ENCODE data around the gene TYW1.
A peak's percentile ranks its signal among the peaks of the same experiment; 100 is the strongest.
"Not testable (repeated sequence)": the region's sequence is repeated elsewhere in the genome, so short reads cannot be mapped to it uniquely, and the experiment has no call there.

Gene TYW1, protein sequence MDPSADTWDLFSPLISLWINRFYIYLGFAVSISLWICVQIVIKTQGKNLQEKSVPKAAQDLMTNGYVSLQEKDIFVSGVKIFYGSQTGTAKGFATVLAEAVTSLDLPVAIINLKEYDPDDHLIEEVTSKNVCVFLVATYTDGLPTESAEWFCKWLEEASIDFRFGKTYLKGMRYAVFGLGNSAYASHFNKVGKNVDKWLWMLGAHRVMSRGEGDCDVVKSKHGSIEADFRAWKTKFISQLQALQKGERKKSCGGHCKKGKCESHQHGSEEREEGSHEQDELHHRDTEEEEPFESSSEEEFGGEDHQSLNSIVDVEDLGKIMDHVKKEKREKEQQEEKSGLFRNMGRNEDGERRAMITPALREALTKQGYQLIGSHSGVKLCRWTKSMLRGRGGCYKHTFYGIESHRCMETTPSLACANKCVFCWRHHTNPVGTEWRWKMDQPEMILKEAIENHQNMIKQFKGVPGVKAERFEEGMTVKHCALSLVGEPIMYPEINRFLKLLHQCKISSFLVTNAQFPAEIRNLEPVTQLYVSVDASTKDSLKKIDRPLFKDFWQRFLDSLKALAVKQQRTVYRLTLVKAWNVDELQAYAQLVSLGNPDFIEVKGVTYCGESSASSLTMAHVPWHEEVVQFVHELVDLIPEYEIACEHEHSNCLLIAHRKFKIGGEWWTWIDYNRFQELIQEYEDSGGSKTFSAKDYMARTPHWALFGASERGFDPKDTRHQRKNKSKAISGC

DNA sequence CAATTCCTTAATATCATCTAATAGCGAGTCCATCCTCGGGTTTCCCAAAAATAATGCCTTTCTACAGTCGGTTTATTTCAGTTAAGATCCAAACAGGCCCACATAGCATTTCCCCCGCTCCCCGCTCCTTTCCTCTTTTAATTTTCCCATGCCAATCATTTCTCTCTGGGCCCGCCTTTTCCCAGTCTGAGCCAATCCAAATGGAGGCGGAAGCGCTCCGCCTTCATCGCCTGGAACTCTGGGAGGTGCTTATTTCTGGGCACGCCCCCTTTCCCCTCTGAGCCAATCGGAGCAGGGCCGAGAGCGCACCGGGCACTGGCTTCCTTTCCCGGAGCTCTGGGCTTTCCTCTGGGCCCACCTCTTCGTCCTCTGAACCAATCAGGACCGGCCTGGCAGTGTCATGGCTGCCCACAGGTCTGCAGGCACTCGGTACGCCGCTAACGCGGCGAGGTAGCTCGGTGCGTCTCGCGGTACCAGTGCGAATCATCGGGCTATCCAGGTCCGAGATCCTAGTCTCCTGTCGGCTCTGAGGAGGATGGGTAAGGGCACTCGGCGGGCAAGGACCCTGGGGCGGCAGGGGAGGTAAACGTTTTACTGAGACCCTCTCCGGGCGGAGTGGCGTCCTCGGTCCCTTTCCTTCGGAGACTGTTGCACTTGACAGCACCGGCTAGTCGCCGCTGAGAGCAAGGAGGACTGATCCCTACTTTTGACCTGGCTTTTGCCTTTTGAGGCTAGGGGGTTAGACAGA is at the start of gene TYW1:
Gene TYW1, plus strand, starts transcription at position 390 of the 748 bp plus-strand sequence. Its CDS starts 146 bp downstream, at position 536.
- peak; percentile 99 for DNase-seq

DNA sequence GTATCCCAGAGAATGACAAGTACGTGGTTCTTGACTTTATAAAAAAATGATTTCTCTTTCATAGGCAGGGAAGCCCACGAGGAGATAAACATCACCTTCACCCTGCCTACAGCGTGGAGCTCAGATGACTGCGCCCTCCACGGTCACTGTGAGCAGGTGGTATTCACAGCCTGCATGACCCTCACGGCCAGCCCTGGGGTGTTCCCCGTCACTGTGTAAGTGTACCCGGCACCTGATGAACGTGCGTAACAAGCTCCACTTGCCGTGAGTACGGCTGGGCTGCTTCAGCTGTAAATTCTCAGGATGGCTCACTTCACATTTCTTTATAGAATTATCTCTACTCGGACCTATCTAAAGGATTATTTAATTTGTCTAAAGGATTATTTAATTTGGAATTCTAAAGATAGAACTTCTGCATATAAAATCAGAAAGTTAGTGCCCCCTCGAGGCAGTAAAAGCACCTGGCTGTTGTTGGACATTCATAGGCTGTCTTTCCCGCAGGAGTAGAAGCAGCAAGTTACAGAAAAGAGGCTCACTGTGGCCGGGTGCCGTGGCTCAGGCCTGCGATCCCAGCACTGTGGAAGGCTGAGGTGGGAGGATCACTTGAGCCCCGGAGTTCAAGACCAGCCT is 48.0 kb upstream of the TYW1 start:
- DNase-seq = no peak

DNA sequence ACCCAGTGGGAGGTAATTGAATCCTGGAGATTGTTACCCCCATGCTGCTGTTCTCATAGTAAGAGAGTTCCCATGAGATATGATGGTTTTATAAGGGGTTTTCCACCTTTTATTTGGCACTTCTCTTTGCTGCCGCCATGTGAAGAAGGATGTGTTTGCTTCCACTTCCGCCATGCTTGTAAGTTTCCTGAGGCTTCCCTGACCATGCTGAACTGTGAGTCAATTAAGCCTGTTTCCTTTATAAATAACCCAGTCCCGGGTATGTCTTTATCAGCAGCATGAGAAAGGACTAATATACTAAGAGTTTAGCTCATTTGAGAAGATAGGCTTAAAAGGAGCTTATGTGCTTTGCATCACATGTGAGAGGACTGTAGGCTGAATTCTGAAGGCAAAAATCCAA is 46.3 kb upstream of the TYW1 start:
- no peak for DNase-seq

DNA sequence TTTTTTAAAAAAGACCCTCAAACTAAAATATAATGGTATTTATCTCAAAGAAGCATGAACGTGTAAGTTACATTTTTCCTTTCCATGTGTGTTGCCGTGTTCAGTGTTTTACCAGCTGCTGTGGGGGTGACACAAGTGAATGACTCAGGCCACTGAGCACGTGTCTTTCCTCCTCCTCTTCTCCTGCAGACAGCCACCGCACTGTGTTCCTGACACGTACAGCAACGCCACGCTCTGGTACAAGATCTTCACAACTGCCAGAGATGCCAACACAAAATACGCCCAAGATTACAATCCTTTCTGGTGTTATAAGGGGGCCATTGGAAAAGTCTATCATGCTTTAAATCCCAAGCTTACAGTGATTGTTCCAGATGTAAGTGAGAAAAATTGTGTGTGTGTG is 45.9 kb upstream of the TYW1 start:
- no peak for DNase-seq

DNA sequence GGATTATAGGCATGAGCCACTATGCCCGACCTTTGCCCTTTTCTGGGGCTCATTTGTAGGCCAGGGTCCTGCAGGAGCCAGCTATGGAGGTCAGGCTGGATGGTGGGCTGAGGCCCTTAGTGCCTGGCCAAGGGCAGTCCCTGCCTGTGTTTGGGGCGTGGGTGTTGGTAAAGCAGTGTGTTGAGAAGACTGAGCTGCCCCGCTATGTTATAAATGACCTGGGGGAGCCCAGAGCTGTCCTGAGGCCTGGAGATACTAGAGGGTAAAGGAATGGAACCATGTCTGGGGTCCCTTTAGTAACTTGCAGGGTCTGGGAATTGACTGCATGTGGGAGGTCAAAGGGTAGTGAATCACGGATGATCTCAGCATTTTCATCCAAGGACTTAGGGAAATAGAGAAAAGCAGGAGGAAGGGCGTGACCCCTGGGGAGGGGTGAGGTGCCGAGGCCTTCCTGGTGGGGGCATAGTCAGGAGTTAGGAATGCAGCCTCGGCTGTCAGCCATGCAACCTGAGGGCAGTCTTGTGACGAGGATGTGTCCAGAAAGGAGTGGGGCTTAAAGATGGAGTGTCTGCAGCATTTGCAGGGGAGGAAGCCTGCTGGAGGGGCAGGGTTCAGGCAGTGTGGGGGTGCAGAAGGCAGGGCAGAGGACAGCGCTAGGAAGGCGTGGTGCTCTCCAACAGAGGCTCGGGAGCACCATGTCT is 44.1 kb upstream of the TYW1 start:
- DNase-seq = no peak

DNA sequence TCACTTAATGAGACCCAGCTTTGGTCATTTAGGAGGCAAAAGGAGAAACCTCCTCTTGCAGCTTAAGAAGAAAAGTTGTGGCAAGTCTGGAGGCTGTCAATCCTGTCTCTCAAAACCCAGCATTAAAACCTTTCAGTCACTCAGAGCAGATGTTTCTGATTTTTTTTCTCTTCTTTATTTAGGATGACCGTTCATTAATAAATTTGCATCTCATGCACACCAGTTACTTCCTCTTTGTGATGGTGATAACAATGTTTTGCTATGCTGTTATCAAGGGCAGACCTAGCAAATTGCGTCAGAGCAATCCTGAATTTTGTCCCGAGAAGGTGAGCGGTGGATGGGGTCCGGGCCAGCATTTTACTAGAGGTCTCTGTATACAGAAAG is 43.6 kb upstream of the TYW1 start:
- DNase-seq = no peak

DNA sequence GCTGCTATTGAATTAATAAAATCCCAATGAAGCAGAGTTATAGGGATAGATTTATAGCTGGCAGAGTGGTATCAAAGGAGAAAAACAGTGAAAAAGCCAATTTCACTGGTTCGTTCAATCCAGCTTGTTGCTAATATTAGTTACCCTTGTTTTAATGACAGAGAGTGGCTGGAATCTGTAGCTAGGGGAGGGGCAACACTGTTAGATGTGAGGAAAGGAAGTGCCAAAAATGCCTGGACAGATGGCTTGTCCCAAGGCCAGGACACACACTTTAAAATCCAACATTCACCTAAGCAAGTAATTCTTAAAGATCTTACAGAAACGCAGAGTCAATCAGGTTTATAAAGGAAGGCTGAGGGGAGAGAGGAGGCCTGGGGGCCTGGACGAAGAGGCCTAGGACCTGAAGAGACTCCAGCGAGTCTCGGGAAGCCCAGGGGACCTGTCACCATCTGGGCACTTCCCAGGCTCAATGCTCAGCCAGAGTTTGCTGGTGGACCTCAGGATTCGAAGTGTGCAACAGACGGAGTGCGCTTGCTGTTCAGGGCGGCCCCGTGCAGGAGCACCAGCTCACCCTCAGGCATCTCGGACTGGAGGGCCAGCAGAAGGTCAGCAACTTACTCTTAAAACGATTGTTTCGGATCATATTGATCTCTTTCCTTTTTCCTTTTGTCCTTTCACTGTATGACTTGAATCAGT is 38.9 kb upstream of the TYW1 start:
- no peak for DNase-seq

DNA sequence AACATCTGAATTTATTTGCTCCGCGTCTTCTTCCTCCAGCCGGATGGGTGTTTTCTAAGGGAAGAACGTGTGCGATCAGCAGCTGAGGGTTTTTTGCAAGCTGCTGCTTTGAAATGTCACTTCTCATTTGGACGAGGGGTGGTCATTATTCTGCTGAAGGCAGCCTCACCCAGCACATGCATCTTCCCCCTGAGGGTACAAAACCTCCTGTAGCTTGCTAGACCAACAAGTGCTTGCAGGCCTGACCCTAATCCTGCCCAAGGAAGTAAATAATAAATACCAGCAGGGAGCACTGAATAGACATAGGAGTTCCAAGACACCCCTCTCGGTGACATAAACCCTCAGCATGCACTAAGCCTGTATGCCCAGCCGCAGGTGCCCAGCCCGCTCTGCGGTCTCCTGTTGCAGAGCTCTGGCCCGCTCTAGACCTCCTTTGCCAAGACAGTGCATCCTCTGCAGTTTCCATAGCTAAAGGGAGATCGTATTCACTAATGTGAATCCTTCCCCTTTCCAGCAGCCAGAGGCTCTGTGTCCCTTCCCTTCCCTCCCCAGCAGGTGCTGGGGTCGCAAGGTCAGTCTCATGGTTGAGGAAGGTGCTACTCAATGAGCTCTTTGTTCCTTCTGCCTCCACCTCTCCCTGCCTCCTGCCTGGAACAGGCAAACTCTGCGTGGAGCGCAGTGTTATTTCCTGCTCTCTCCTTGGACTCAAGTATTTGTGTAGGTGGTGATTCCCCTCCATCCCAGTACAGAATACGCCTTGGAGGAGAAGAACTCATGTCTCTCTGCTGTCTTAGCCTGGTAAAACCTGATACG is 37.9 kb upstream of the TYW1 start:
- no peak for DNase-seq

DNA sequence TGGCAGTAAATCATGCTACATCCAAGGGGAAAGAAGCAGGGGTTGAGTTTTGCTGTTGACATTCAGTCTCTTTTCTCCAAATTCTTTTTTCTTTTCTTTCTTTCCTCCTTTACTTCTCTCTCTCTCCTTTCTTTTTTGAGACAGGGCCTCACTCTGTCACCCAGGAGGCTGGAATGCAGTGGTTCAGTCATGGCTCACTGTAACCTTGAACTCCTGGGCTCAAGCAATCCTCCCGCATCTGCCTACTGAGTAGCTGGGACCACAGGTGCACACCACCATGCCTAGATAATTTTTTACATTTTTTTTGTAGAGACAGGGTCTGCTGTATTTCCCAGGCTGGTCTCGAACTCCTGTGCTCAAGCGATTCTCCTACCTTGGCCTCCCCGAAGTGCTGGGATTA is 36.4 kb upstream of the TYW1 start:
- no peak for DNase-seq

DNA sequence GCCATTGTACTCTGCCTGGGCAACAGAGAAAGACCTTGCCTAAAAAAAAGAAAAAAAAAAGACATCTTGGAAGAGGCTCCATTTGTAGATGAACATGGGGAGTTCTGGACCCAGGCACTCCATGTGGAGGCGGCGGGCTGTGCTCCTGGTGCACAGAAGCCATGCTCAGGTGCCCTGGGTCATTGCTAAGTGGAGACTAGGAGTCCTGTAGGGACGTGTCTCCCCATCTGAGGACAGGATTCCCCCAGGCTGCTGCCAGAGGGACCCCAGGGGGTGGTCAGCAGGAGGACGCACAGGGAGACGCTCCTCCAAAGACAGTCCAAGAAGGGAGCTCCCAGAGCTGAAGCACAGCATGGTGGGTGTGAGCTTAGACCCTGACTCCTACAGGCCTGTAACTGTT is 35.5 kb upstream of the TYW1 start:
- no peak for DNase-seq

DNA sequence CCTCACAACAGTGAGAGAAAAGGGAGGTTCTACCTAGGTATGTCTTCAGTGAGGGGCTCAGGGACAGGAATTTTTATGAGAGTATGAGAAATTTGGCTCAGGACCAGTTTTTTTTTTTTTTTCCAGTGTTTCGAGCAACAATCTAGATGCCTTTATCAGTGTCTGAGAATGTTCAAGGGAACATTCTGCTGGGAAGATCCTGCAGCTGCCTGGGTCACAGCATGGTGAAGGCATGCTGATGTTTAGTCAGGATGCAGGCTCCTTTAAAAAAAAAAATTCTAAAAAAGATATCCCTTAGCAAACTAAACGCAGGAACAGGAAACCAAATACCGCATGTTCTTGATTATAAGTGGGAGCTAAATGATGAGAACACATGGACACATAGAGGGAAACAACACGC is 32.2 kb upstream of the TYW1 start:
- no peak for DNase-seq

DNA sequence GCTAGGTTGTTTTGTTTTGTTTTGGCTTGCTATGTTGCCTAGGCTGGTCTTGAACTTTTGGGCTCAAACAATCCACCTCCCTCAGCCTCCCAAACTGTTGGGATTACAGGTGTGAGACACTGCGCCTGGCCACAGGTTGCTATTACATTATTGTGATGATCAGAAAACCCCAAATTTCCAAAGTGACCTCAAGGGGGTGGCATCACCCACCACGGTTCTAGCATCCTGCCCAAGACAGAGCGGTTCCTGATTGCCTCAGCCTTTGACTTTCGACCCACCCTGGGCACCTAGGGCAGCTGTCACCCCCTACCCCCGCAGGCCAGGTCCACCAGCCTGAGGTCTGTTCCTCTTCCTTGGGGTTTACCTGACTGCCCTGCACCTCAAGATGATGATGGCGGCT is 29.6 kb upstream of the TYW1 start:
- no peak for DNase-seq

DNA sequence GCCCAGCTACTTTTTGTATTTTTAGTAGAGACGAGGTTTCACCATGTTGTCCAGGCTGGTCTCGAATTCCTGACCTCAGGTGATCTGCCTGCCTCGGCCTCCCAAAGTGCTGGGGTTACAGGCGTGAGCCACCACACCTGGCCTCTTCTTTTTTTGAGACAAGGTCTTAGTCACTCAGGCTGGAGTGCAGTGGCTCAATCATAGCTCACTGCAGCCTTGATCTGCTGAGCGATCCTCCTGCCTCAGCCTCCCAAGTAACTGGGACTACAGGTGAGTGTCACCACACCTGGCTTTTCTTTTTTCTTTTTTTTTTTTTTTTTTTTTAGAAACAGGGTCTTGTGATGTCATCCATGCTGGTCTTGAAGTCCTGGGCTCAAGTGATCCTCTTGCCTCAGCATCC is 27.6 kb upstream of the TYW1 start:
- not testable (repeated sequence) for DNase-seq

DNA sequence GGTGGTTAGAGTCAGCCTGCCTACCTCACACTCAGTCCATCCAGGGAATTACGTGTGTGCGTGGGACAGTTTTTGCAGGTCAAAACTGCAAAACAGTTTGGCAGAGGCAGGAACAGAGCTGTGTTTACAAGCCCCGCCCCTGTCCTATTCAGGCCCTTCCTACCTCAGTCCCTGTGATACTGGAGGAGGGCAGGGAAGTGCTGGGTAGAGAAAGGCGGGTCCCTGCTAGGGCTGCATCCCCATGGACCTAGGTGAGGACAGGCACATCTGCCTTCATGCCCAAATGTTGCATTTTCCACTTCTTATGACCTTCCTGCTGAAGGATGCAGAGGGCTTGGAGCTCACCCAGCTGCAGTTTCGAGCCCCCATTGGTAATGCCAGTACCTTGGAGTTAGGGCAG is 26.3 kb upstream of the TYW1 start:
- no peak for DNase-seq

DNA sequence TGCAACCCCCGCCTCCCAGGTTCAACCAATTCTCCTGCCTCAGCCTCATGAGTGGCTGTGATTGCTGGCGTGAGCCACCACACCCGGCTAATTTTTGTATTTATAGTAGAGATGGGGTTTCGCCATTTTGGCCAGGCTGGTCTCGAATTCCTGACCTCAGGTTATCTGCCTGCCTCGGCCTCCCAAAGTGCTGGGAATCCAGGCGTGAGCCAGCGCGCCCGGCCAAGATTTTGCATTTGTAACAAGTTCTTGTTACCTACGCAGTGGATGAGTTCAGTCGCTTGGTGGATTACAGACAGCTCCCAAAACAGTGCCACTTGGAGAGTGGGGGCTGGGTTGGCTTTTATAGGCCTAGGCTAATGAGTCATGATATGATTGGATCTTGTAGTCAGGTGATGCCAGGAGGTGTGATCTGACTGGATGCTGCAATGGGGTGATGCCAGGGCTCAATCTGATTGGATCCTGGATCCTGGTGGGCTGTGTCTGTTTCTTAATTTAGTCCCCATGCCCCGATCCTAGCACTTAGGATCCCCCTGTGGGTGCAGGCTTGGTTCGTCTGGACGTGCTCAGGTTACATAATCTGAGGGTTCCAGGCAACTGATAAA is 21.5 kb upstream of the TYW1 start:
- DNase-seq = no peak

DNA sequence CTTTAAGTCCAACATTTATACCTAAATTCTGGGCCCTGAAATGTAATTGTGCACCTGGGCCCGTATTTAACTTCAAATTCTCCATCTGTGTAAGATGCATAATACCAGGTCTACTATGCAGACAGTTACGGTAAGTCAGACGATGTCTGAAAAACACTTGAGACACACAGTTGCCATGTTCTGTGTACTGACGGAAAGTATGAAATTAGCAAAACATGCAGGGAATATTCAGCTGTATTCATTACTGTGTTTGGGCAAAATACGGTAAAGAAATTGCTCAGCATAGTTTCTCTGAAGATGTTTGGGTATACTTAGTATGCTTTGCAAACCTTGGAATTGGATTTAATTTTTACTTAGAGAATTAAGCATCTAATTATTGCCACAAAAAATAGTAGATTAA is 18.3 kb upstream of the TYW1 start:
- not testable (repeated sequence) for DNase-seq

DNA sequence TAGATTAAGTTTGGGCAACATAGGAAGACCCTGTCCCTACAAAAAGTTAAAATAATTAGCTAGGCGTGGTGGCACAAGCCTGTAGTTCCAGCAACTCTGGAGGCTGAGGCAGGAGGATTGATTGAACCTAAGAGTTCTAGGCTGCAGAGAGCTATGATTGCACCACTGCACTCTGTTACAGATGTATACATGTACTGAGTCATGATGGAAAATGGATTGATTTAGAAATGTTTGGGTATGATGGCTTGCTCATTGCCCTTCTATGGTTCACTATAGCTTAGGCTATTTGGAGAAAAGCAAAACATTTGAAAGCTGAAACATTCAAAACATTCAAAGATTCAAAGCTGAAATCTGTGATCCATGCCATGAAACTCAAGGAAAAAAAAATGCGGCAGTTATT is 17.6 kb upstream of the TYW1 start:
- DNase-seq = not testable (repeated sequence)

DNA sequence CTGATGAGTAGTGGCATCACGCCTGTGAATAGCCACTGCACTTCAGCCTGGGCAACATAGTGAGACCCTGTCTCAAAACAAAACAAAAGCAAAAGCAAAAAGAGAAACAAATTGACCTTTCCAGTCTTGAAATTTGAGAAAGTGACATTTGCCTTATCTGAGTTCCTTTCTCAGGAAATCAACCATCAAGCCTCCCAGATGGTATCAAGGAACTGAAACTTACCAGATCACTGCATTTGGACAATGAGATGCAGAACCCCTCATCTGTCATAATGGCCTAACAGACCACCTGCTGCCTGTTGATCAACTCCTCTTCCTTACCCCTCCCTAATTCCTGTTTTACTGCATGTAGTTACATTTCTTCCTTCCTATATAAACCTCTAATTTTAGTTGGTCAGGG is 16.3 kb upstream of the TYW1 start:
- not testable (repeated sequence) for DNase-seq

DNA sequence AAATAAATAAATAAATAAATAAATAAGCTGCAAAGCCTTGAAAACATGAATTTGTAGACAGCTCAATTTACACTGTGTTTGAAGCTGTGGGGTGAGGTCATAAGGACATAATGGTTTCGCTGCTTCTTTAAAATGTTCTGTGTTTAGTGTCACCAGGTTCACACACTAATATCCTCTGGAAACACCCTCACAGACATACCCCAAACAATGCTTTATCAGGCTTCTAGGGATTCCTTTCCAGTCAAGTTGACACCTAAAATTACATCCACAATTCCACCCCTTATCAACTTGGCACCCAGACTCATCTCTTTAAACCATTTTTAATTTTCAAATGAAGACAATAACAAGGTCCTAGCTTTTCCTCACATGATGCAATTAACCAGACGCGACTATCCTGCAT is 7.1 kb upstream of the TYW1 start:
- not testable (repeated sequence) for DNase-seq

DNA sequence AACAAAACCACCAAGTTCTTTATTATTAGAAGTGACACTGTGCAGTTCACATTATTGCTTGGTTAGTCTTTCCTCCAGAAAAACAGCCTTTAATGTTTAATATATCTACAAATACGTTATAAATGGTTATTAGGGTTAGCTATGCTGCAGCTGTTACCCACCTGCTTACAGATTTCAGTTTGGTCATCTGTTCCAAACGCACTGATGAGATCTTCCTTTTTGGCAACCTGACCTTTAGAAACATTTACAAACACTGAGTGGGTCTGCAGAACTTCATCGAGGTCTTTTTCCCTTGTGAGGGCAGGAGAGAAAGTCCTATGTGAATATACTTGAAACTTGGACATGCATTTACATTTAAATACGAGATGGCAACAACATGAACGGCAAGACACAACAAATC is 2.6 kb upstream of the TYW1 start:
- not testable (repeated sequence) for DNase-seq

DNA sequence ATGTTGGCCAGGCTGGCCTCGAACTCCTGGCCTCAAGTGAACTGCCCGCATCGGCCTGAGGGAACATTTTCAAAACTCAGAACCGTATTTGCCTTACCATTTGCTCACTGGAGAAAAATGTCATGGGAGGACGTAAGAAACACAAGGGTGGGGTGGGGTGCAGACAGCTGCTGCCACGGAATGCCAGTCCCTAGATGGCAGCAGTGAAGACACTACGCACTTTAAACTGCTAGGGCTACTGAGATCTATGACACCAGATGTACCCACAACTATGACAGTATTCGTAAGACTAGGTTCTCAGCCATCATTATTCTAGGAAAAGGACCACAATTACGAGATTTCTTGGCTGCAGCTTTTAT is 2.0 kb upstream of the TYW1 start:
- DNase-seq = peak; percentile 78

Measured in CD4-positive, alpha-beta T cell treated with Interleukin-12 subunit alpha and Interleukin-12 subunit beta, for 1 hour (primary cell).